Glutamatergic neuron (in vitro differentiated cells): ENCODE data around the gene DLK1. TPM values are rescaled to one million over a fixed set of nuclear protein-coding genes. Genes with fewer than 3 reads are reported as not detected.

Experiments used
- DNase-seq: peaks from one replicate; pipeline ENCODE4 v3.0.0; 2022
- H3K27ac Mint-ChIP-seq: one replicate; pipeline ENCODE4 v1.8.0; 2020; ENCODE audit warnings: mild to moderate bottlenecking, mixed read lengths, inconsistent platforms; ENCODE audit not compliant: unreplicated experiment
- H3K27me3 Mint-ChIP-seq: one replicate; pipeline ENCODE4 v1.8.0; 2020; ENCODE audit warnings: mild to moderate bottlenecking, moderate library complexity, mixed read lengths, inconsistent platforms; ENCODE audit not compliant: unreplicated experiment
- H3K36me3 Mint-ChIP-seq: one replicate; pipeline ENCODE4 v1.8.0; 2020; ENCODE audit warnings: mild to moderate bottlenecking, mixed read lengths, inconsistent platforms; ENCODE audit not compliant: unreplicated experiment
- H3K4me1 Mint-ChIP-seq: one replicate; pipeline ENCODE4 v1.8.0; 2020; ENCODE audit warnings: mild to moderate bottlenecking, low read depth, mixed read lengths, inconsistent platforms; ENCODE audit not compliant: unreplicated experiment
- H3K4me3 Mint-ChIP-seq: one replicate; pipeline ENCODE4 v1.8.0; 2020; ENCODE audit warnings: mild to moderate bottlenecking, mixed read lengths, inconsistent platforms; ENCODE audit not compliant: unreplicated experiment
- H3K9me3 Mint-ChIP-seq: one replicate; pipeline ENCODE4 v1.8.0; 2020; ENCODE audit warnings: mild to moderate bottlenecking, moderate library complexity, mixed read lengths, inconsistent platforms; ENCODE audit not compliant: unreplicated experiment
- CTCF ChIP-seq: fragments of 200-600 bp; sonication (generic); IDR thresholded peaks from one replicate; pipeline ENCODE4 v1.5.0; 2021; ENCODE audit not compliant: partially characterized antibody, unreplicated experiment
- total RNA-seq: library from RNA; stranded (reverse); fragmentation: NEBNext Ultra II Directional; extraction: Animal tissue kit (Norgen Biotek cat#: 25700); gene quantifications from one replicate; pipeline ENCODE4 v1.2.1, GENCODE V29; 2021; ENCODE audit not compliant: unreplicated experiment

Gene DLK1
- total RNA-seq, 1 donor from 2014 or later = 37.3 TPM

GRCh38 chr14:100761481-100761880 lies 34.8 kb downstream of the DLK1 start:
- peaks cover 4% of the 10 kb centered on the region for H3K9me3 Mint-ChIP-seq
- H3K36me3 Mint-ChIP-seq = peaks cover 15% of the 10 kb centered on the region
- no peak for TF ChIP-seq CTCF

GRCh38 chr14:100762089-100762515 lies 35.4 kb downstream of the DLK1 start:
- H3K36me3 Mint-ChIP-seq = peaks cover 15% of the 10 kb centered on the region
- H3K4me3 Mint-ChIP-seq = no peak overlapping the region
- no peak for DNase-seq
- H3K9me3 Mint-ChIP-seq = peaks cover 4% of the 10 kb centered on the region
- H3K27me3 Mint-ChIP-seq = peaks cover 4% of the 10 kb centered on the region
- H3K27ac Mint-ChIP-seq = no peak overlapping the region
- no peaks in the 10 kb centered on the region for H3K4me1 Mint-ChIP-seq
- no peak for TF ChIP-seq CTCF

More at GRCh38 chr14:100761481-100761880, 34.8 kb downstream of the DLK1 start:
- Mint-ChIP-seq H3K4me1 (no peaks in the 10 kb centered on the region), H3K4me3 (no peak overlapping the region), H3K27ac (no peak overlapping the region), H3K27me3 (peaks cover 4% of the 10 kb centered on the region)
- no peak for DNase-seq

- no peaks in the 10 kb centered on the region for H3K4me1 Mint-ChIP-seq
- H3K4me3 Mint-ChIP-seq = no peak overlapping the region
- peaks cover 15% of the 10 kb centered on the region for H3K36me3 Mint-ChIP-seq
- TF ChIP-seq CTCF = no peak
- peaks cover 4% of the 10 kb centered on the region for H3K27me3 Mint-ChIP-seq
- no peak for DNase-seq
- peaks cover 5% of the 10 kb centered on the region for H3K9me3 Mint-ChIP-seq
- no peak overlapping the region for H3K27ac Mint-ChIP-seq
Observed at GRCh38 chr14:100762901-100763300, 36.2 kb downstream of the DLK1 start.

GRCh38 chr14:100764471-100765115 lies 37.9 kb downstream of the DLK1 start:
- no peak for TF ChIP-seq CTCF
- no peak overlapping the region for H3K27ac Mint-ChIP-seq
- H3K27me3 Mint-ChIP-seq = peaks cover 6% of the 10 kb centered on the region
- H3K9me3 Mint-ChIP-seq = peaks cover 7% of the 10 kb centered on the region
- no peak overlapping the region for H3K4me3 Mint-ChIP-seq
- peaks cover 15% of the 10 kb centered on the region for H3K36me3 Mint-ChIP-seq
- no peak for DNase-seq
- peaks cover 1% of the 10 kb centered on the region for H3K4me1 Mint-ChIP-seq

GRCh38 chr14:100765296-100765695 lies 38.6 kb downstream of the DLK1 start:
- peaks cover 7% of the 10 kb centered on the region for H3K9me3 Mint-ChIP-seq

More at GRCh38 chr14:100765296-100765695, 38.6 kb downstream of the DLK1 start:
- Mint-ChIP-seq H3K27ac (no peak overlapping the region), H3K36me3 (peaks cover 15% of the 10 kb centered on the region), H3K4me3 (no peak overlapping the region), H3K27me3 (peaks cover 6% of the 10 kb centered on the region), H3K4me1 (peaks cover 1% of the 10 kb centered on the region)
- TF ChIP-seq CTCF = no peak
- DNase-seq = no peak
